ENCODE measurements around the gene DUOX1.
"Not testable (repeated sequence)": the region's sequence is repeated elsewhere in the genome, so short reads cannot be mapped to it uniquely, and the experiment has no call there.

Gene DUOX1

GRCh38 chr15:45129651-45130129 lies at the start of gene DUOX1, which contains the start of gene DUOXA1:
Gene DUOX1, plus strand, starts transcription at chr15:45129994. Its CDS starts 1,973 bp downstream, at chr15:45131967.
Gene DUOXA1, minus strand, starts transcription at chr15:45129879. Its CDS starts 6,865 bp downstream, at chr15:45123014.
- no peak for DNase-seq

GRCh38 chr15:45080593-45080992 lies 49.2 kb upstream of the DUOX1 start:
- not testable (repeated sequence) for DNase-seq

GRCh38 chr15:45082412-45082811 lies 47.4 kb upstream of the DUOX1 start:
- not testable (repeated sequence) for DNase-seq

GRCh38 chr15:45083223-45083622 lies 46.6 kb upstream of the DUOX1 start:
- no peak for DNase-seq

GRCh38 chr15:45084163-45084562 lies 45.6 kb upstream of the DUOX1 start:
- no peak for DNase-seq

GRCh38 chr15:45087513-45087912 lies 42.3 kb upstream of the DUOX1 start:
- no peak for DNase-seq

- no peak for DNase-seq
These were observed 40.7 kb upstream of the DUOX1 start for GRCh38 chr15:45088801-45089711.

GRCh38 chr15:45089712-45090373 lies 40.0 kb upstream of the DUOX1 start:
- DNase-seq = no peak

- no peak for DNase-seq
These were observed 38.6 kb upstream of the DUOX1 start for GRCh38 chr15:45091161-45091560.

GRCh38 chr15:45091576-45091975 lies 38.2 kb upstream of the DUOX1 start:
- DNase-seq = no peak

GRCh38 chr15:45093013-45093412 lies 36.8 kb upstream of the DUOX1 start:
- DNase-seq = no peak

- no peak for DNase-seq
These were observed 36.0 kb upstream of the DUOX1 start for GRCh38 chr15:45093622-45094357.

GRCh38 chr15:45094358-45094730 lies 35.5 kb upstream of the DUOX1 start:
- no peak for DNase-seq

GRCh38 chr15:45095661-45096060 lies 34.1 kb upstream of the DUOX1 start:
- DNase-seq = no peak

GRCh38 chr15:45097466-45097865 lies 32.3 kb upstream of the DUOX1 start:
- DNase-seq = no peak

- DNase-seq = no peak
These were observed 30.1 kb upstream of the DUOX1 start for GRCh38 chr15:45099549-45100165.

GRCh38 chr15:45100884-45101625 lies 28.7 kb upstream of the DUOX1 start:
- no peak for DNase-seq

GRCh38 chr15:45101749-45102148 lies 28.0 kb upstream of the DUOX1 start:
- DNase-seq = no peak

- DNase-seq = no peak
These were observed 27.6 kb upstream of the DUOX1 start for GRCh38 chr15:45102226-45102625.

- DNase-seq = not testable (repeated sequence)
These were observed 25.6 kb upstream of the DUOX1 start for GRCh38 chr15:45104170-45104569.

- DNase-seq = no peak
These were observed 24.2 kb upstream of the DUOX1 start for GRCh38 chr15:45105586-45105985.
